Panc1 (cell line): ENCODE measurements around the gene HS2ST1. TPM values are rescaled to one million over a fixed set of nuclear protein-coding genes. Genes with fewer than 3 reads are reported as not detected.

Experiments
- ATAC-seq: fragments of 200-7000 bp; cut with Tn5 transposase; 2 replicates; pipeline ENCODE4 v1.9.1; 2020; ENCODE audit warnings: mild to moderate bottlenecking, moderate library complexity
- BruUV-seq: library from RNA; stranded (reverse); fragments of 400-500 nt; replicated peaks from 2 replicates; lab custom pipeline; 2021; lab: Mats Ljungman, UMichigan
- CTCF ChIA-PET: fragments of 300-600 bp; sonication (Branson Sonifier 250); formaldehyde crosslinking; loops from one replicate; lab custom pipeline; 2022; ENCODE audit warnings: antibody characterized with exemption; lab: Charles Lee
- POLR2A ChIA-PET: fragments of 300-600 bp; sonication (Branson Sonifier 250); formaldehyde crosslinking; loops from one replicate; lab custom pipeline; 2022; ENCODE audit warnings: antibody characterized with exemption; lab: Charles Lee
- DNase-seq: peaks from one replicate; pipeline ENCODE4 v3.0.0-alpha.2; 2010; ENCODE audit warnings: low read depth, low spot score
- H3K27ac ChIP-seq: 2 replicates; pipeline ENCODE4 v1.5.1; 2011; ENCODE audit warnings: mild to moderate bottlenecking, low read length, inconsistent platforms
- H3K27me3 ChIP-seq: fragments of 200-500 bp; sonication (Bioruptor generic); 2 replicates; pipeline ENCODE4 v1.6.0; 2014; ENCODE audit warnings: low read length, inconsistent platforms; ENCODE audit not compliant: control insufficient read depth, insufficient read depth
- H3K36me3 ChIP-seq: fragments of 200-500 bp; sonication (Bioruptor generic); 2 replicates; pipeline ENCODE4 v1.5.1; 2014; ENCODE audit warnings: inconsistent platforms, mild to moderate bottlenecking, low read length, moderate library complexity; ENCODE audit not compliant: control insufficient read depth, insufficient read depth
- H3K4me1 ChIP-seq: 2 replicates; pipeline ENCODE4 v1.5.1; 2011; ENCODE audit warnings: inconsistent platforms, mild to moderate bottlenecking, low read length, moderate library complexity; ENCODE audit not compliant: control insufficient read depth, insufficient read depth
- H3K4me3 ChIP-seq, 2 experiments: 2 replicates each; pipeline ENCODE4 v1.5.1; 2011 to 2012; ENCODE audit warnings: low read depth in 2 of 2, low read length in 2 of 2, mild to moderate bottlenecking in 2 of 2, inconsistent platforms in 1 of 2, moderate library complexity in 1 of 2
- H3K9me3 ChIP-seq: fragments of 200-500 bp; sonication (Bioruptor generic); 2 replicates; pipeline ENCODE4 v1.5.1; 2014; ENCODE audit warnings: low read depth, mild to moderate bottlenecking, inconsistent platforms, low read length, moderate library complexity; ENCODE audit not compliant: control insufficient read depth, insufficient read depth
- POLR2AphosphoS5 ChIP-seq: IDR thresholded peaks from 2 replicates; pipeline ENCODE4 v1.6.1; 2012; ENCODE audit warnings: mild to moderate bottlenecking, low read depth, low read length, moderate library complexity
- SIN3A ChIP-seq: IDR thresholded peaks from 2 replicates; pipeline ENCODE4 v1.6.1; 2012; ENCODE audit warnings: low read depth, mild to moderate bottlenecking, low read length, moderate library complexity, borderline replicate concordance; ENCODE audit not compliant: insufficient read depth
- TCF7L2 ChIP-seq: IDR thresholded peaks from 2 replicates; pipeline ENCODE4 v1.6.1; 2011; ENCODE audit warnings: mild to moderate bottlenecking, low read depth, low read length, inconsistent platforms
- in situ Hi-C: cut with HindIII; loops from 2 replicates; pipeline ENCODE4 v1.10.0; 2016; ENCODE audit warnings: low sequenced_read_pairs, low pct_unique_long_range_greater_than_20kb
- intact Hi-C: fragments of 100-400 bp; cut with micrococcal nuclease; formaldehyde crosslinking; loops from one replicate; pipeline ENCODE4 v1.10.0; 2022; ENCODE audit not compliant: unreplicated experiment
- total RNA-seq: library from RNA; stranded (reverse); gene quantifications from one replicate; pipeline ENCODE4 v1.2.1, GENCODE V29; 2021; ENCODE audit not compliant: unreplicated experiment
- TF ChIP-seq, protein P1 (sequence below), 2 experiments: IDR thresholded peaks; 2 replicates each; pipeline ENCODE4 v1.6.1; 2011 to 2012; ENCODE audit warnings: low read depth in 2 of 2, control low read depth in 1 of 2, low read length in 1 of 2, mild to moderate bottlenecking in 1 of 2, moderate library complexity in 1 of 2; ENCODE audit not compliant: insufficient read depth in 1 of 2
- TF ChIP-seq, protein P2 (sequence below): fragments of 450-650 bp; IDR thresholded peaks from 2 replicates; pipeline ENCODE4 v1.5.1; 2017; ENCODE audit warnings: mild to moderate bottlenecking

The HS2ST1 gene
- total RNA-seq, 1 experiment from 2014 or later: 81.0 TPM

DNA sequence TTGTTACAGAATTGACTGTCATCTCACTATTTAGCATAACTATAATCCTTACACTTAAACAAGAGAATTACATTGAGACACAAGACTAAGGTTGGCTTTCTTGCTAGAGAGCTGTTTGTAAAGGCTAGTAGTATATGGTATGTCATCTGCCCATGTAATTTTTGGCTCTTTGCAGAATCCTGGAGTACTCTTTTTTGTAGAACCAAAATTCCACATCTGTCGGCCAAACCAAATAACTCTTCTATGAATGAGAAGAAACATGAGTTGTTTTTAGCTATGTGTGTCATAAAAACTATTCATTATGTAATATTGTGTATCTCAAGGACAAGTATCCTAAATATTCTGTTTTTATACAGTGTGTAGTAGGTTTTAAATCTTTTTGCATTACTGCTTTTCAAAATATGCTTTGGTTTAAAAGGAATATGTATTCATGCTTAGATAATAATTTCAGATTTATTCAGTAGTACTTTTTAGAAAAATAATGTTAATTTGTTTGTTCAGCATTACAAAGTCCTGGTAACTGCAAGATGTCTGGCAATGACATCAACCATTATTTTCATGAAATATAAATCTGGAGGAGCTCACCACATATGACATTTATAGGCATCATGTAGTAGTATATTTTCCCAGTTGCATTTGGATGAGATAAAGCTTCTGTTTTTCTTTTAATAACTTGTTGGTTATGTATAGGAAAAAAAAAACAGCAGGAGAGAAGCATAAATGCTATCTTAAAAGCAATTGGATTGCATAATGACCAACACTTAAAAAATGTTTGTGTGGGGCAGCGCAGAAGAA, 159.8 kb downstream of the HS2ST1 start:
- Histone ChIP-seq H3K4me1 (no peaks in the 10 kb centered on the region), H3K27ac (no peak overlapping the region), H3K9me3 (no peaks in the 10 kb centered on the region), H3K4me3 (no peak overlapping the region), H3K27me3 (no peaks in the 10 kb centered on the region), H3K36me3 (no peaks in the 10 kb centered on the region)
- TF ChIP-seq TCF7L2 (no peak), POLR2AphosphoS5 (no peak), SIN3A (no peak)
- TF ChIP-seq, protein P1, sequence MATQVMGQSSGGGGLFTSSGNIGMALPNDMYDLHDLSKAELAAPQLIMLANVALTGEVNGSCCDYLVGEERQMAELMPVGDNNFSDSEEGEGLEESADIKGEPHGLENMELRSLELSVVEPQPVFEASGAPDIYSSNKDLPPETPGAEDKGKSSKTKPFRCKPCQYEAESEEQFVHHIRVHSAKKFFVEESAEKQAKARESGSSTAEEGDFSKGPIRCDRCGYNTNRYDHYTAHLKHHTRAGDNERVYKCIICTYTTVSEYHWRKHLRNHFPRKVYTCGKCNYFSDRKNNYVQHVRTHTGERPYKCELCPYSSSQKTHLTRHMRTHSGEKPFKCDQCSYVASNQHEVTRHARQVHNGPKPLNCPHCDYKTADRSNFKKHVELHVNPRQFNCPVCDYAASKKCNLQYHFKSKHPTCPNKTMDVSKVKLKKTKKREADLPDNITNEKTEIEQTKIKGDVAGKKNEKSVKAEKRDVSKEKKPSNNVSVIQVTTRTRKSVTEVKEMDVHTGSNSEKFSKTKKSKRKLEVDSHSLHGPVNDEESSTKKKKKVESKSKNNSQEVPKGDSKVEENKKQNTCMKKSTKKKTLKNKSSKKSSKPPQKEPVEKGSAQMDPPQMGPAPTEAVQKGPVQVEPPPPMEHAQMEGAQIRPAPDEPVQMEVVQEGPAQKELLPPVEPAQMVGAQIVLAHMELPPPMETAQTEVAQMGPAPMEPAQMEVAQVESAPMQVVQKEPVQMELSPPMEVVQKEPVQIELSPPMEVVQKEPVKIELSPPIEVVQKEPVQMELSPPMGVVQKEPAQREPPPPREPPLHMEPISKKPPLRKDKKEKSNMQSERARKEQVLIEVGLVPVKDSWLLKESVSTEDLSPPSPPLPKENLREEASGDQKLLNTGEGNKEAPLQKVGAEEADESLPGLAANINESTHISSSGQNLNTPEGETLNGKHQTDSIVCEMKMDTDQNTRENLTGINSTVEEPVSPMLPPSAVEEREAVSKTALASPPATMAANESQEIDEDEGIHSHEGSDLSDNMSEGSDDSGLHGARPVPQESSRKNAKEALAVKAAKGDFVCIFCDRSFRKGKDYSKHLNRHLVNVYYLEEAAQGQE (IDR thresholded peaks at IDR 0.05; ENCODE audit: insufficient read depth in 1 of 2, low read depth in 2 of 2, low read length in 1 of 2): no peak
- TF ChIP-seq, protein P2, sequence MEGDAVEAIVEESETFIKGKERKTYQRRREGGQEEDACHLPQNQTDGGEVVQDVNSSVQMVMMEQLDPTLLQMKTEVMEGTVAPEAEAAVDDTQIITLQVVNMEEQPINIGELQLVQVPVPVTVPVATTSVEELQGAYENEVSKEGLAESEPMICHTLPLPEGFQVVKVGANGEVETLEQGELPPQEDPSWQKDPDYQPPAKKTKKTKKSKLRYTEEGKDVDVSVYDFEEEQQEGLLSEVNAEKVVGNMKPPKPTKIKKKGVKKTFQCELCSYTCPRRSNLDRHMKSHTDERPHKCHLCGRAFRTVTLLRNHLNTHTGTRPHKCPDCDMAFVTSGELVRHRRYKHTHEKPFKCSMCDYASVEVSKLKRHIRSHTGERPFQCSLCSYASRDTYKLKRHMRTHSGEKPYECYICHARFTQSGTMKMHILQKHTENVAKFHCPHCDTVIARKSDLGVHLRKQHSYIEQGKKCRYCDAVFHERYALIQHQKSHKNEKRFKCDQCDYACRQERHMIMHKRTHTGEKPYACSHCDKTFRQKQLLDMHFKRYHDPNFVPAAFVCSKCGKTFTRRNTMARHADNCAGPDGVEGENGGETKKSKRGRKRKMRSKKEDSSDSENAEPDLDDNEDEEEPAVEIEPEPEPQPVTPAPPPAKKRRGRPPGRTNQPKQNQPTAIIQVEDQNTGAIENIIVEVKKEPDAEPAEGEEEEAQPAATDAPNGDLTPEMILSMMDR: no peak
- POLR2A ChIA-PET: no interaction called here
- in situ Hi-C loops: no loop called here
- CTCF ChIA-PET: no interaction called here
- intact Hi-C loops: no loop called here
- DNase-seq (no peak), ATAC-seq (no peak)
- BruUV-seq: no TSS peak

DNA sequence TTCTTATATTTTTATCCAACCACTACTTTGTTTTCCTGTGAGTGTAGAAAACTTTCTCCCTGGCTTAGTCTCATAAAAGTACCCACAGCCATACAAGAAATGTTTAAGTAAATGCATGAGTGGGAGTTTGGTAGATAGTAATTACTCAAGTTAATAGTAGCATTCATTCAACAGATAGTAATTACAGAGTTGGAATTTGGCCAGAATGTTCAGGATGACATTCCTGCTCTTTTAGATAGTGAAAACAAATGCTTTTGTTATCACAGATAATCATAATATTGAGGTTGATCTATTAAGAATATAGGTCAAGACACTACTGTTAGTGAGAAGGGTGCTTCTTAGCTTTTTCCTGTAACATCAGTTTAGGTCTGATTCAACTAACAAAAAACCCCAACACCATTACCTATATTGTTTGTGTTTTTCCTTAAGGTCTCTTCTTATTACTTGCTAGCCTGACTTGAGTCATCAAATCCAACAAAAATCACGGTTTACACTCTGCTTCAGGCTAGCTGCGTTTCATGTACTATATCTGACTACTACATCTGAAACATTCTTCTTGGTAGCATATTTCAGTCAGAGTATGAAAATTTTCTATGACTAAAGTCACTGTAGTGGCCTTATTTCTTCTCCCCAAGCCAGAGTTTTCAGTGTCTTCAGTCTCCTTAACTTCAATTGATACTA, 163.7 kb downstream of the HS2ST1 start:
- TF ChIP-seq, protein P1 (IDR thresholded peaks at IDR 0.05; ENCODE audit: insufficient read depth in 1 of 2, low read depth in 2 of 2, low read length in 1 of 2): no peak
- TF ChIP-seq SIN3A (no peak), TCF7L2 (no peak), POLR2AphosphoS5 (no peak)
- TF ChIP-seq, protein P2: no peak
- Histone ChIP-seq H3K36me3 (no peaks in the 10 kb centered on the region), H3K9me3 (no peaks in the 10 kb centered on the region), H3K27ac (no peak overlapping the region), H3K4me1 (no peaks in the 10 kb centered on the region), H3K4me3 (no peak overlapping the region), H3K27me3 (no peaks in the 10 kb centered on the region)
- ChIA-PET CTCF (no interaction called here), POLR2A (no interaction called here)
- in situ Hi-C loops: no loop called here
- intact Hi-C loops: no loop called here
- ATAC-seq (no peak), DNase-seq (no peak)
- no TSS peak for BruUV-seq
